Gastroesophageal sphincter (tissue), 3 donors: ENCODE results near the gene C1orf167.

Source experiments
- EP300 ChIP-seq: sonication (generic); formaldehyde crosslinking; IDR thresholded peaks from one replicate; pipeline ENCODE4 v1.6.1; 2017; ENCODE audit warnings: antibody characterized with exemption, mild to moderate bottlenecking
- POLR2A ChIP-seq, 2 donors: fragments of 450-650 bp; IDR thresholded peaks; one replicate each; pipeline ENCODE4 v1.6.1; 2017; ENCODE audit warnings: antibody characterized with exemption in 2 of 2, mild to moderate bottlenecking in 2 of 2, moderate library complexity in 1 of 2
- POLR2AphosphoS5 ChIP-seq: sonication (generic); formaldehyde crosslinking; IDR thresholded peaks from one replicate; pipeline ENCODE4 v1.6.1; 2017; ENCODE audit warnings: antibody characterized with exemption
- TF ChIP-seq, protein P1 (sequence below), 4 experiments: fragments of 200-600 bp in 2 of 4; fragments of 450-650 bp in 2 of 4; sonication (generic) in 1 of 4; IDR thresholded peaks; one replicate each; pipeline ENCODE4 v1.5.1; 2017 to 2019; ENCODE audit warnings: antibody characterized with exemption in 4 of 4, mild to moderate bottlenecking in 2 of 4, moderate library complexity in 2 of 4

DNA sequence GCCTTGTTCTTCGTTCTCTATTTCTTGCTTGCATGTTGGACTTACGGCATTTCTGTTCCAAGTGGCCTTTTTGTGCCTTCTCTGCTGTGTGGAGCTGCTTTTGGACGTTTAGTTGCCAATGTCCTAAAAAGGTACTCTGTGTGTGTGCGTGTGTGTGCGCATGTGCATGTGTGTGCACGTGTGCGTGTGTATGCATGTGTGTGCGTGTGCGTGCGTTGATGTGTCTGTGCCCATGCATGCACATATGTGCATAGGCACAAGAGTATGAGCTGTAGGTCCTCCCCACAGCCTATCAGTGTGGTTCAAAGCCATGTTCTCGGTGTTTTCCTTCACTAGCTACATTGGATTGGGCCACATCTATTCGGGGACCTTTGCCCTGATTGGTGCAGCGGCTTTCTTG lies 71.9 kb downstream of the C1orf167 start:
- TF ChIP-seq POLR2AphosphoS5 (no peak), POLR2A (IDR thresholded peaks at IDR 0.05) (no peak), EP300 (no peak)
- TF ChIP-seq, protein P1, sequence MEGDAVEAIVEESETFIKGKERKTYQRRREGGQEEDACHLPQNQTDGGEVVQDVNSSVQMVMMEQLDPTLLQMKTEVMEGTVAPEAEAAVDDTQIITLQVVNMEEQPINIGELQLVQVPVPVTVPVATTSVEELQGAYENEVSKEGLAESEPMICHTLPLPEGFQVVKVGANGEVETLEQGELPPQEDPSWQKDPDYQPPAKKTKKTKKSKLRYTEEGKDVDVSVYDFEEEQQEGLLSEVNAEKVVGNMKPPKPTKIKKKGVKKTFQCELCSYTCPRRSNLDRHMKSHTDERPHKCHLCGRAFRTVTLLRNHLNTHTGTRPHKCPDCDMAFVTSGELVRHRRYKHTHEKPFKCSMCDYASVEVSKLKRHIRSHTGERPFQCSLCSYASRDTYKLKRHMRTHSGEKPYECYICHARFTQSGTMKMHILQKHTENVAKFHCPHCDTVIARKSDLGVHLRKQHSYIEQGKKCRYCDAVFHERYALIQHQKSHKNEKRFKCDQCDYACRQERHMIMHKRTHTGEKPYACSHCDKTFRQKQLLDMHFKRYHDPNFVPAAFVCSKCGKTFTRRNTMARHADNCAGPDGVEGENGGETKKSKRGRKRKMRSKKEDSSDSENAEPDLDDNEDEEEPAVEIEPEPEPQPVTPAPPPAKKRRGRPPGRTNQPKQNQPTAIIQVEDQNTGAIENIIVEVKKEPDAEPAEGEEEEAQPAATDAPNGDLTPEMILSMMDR (IDR thresholded peaks at IDR 0.05): no peak
